ENCODE measurements around the gene GIMD1.
A peak's percentile ranks its signal among the peaks of the same experiment; 100 is the strongest.
"Not testable (repeated sequence)": the region's sequence is repeated elsewhere in the genome, so short reads cannot be mapped to it uniquely, and the experiment has no call there.

The GIMD1 gene

GRCh38 chr4:106336618-106337017, 32.0 kb downstream of the GIMD1 start:
- no peak overlapping the region for H3K27ac Mint-ChIP-seq
- H3K4me1 Mint-ChIP-seq, result peaks cover 28% of the 10 kb centered on the region
- ATAC-seq (no peak), DNase-seq (no peak)
- no peak overlapping the region for H3K4me3 Mint-ChIP-seq
- peaks cover 27% of the 10 kb centered on the region for H3K9me3 Mint-ChIP-seq
- H3K36me3 Mint-ChIP-seq (ENCODE audit: low read depth), result peaks cover 85% of the 10 kb centered on the region
- H3K27me3 Mint-ChIP-seq, result no peaks in the 10 kb centered on the region

- H3K4me3 Mint-ChIP-seq, result no peak overlapping the region
- no peak overlapping the region for H3K27ac Mint-ChIP-seq
- H3K4me1 Mint-ChIP-seq, result peaks cover 14% of the 10 kb centered on the region
- no peak for ATAC-seq
- DNase-seq, result no peak
- no peaks in the 10 kb centered on the region for H3K27me3 Mint-ChIP-seq
- peaks cover 16% of the 10 kb centered on the region for H3K9me3 Mint-ChIP-seq
- H3K36me3 Mint-ChIP-seq (ENCODE audit: low read depth), result peaks cover 79% of the 10 kb centered on the region
Observed at GRCh38 chr4:106334741-106335470, 33.7 kb downstream of the GIMD1 start.

DNA sequence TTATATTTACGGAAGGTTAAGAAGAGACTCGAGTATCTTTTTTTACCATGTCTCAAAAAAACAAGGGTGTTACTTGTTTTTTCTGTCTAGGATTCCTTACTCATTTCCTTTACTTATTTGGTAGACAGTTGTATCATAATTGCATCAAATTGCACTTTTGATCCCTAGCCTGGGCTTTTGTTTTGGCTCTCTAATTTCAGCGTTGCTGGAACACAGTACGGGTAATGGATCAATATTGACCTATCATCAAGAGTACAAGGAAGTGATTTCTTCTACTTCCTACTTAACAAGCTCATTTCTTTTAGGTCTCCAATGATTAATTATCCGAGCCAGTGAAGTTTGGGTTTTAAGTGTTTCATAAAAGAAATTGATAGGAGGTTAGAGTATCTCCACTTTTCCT, 35.4 kb downstream of the GIMD1 start:
- peaks cover 4% of the 10 kb centered on the region for H3K4me1 Mint-ChIP-seq
- H3K27ac Mint-ChIP-seq, result no peak overlapping the region
- no peak for ATAC-seq
- peaks cover 15% of the 10 kb centered on the region for H3K9me3 Mint-ChIP-seq
- H3K27me3 Mint-ChIP-seq, result no peaks in the 10 kb centered on the region
- peaks cover 75% of the 10 kb centered on the region for H3K36me3 Mint-ChIP-seq (ENCODE audit: low read depth)
- H3K4me3 Mint-ChIP-seq, result no peak overlapping the region
- DNase-seq, result no peak

GRCh38 chr4:106329041-106329618, 39.4 kb downstream of the GIMD1 start:
- ATAC-seq (peak; percentile 57), DNase-seq (no peak)
- H3K9me3 Mint-ChIP-seq, result no peaks in the 10 kb centered on the region
- no peaks in the 10 kb centered on the region for H3K27me3 Mint-ChIP-seq
- no peak overlapping the region for H3K27ac Mint-ChIP-seq
- H3K36me3 Mint-ChIP-seq (ENCODE audit: low read depth), result peaks cover 54% of the 10 kb centered on the region
- no peak overlapping the region for H3K4me3 Mint-ChIP-seq
- H3K4me1 Mint-ChIP-seq, result peaks cover 2% of the 10 kb centered on the region

DNA sequence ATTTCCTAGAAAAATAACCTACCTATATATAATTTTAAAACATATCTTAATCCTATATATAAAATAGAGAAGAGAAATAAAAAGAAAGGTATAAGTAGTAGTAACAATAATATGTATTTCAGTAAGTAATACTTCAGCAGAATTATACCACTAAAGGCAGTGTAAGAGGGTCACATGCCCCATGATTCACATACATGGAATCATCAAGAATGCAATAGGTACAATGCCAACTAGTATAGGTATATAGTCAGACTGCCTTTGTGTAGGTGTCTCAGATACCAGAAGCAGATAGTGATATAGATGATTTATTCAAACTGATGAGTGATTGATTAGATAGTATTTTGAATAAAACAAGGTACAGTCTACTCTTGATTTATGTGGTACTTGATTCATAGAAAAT, 42.8 kb downstream of the GIMD1 start:
- ATAC-seq (no peak), DNase-seq (no peak)
- no peak overlapping the region for H3K27ac Mint-ChIP-seq
- no peaks in the 10 kb centered on the region for H3K9me3 Mint-ChIP-seq
- peaks cover 18% of the 10 kb centered on the region for H3K4me1 Mint-ChIP-seq
- H3K36me3 Mint-ChIP-seq (ENCODE audit: low read depth), result peaks cover 39% of the 10 kb centered on the region
- H3K4me3 Mint-ChIP-seq, result no peak overlapping the region
- H3K27me3 Mint-ChIP-seq, result no peaks in the 10 kb centered on the region

DNA sequence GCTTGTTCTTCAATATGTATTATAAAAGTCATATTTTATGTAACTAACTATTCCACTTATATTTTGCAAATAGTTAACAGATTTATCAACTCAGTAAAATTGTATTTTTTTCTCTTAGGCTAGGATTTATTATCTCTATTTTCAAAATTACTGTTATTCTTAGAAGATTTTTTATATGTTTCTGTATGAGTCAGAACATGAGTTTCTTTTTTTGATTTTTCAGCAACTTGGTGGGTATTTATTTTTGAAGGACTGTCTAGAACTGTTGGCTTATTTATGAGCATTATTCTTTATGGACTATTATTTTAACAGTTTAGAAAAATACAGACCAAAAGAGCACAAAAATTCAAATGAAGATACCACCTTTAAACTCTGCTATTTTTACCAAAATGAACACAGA, 45.5 kb downstream of the GIMD1 start:
- Mint-ChIP-seq H3K9me3 (no peaks in the 10 kb centered on the region), H3K4me3 (no peak overlapping the region), H3K4me1 (peaks cover 21% of the 10 kb centered on the region), H3K36me3 (ENCODE audit: low read depth) (peaks cover 39% of the 10 kb centered on the region), H3K27me3 (no peaks in the 10 kb centered on the region), H3K27ac (no peak overlapping the region)
- ATAC-seq, result no peak
- DNase-seq, result no peak

DNA sequence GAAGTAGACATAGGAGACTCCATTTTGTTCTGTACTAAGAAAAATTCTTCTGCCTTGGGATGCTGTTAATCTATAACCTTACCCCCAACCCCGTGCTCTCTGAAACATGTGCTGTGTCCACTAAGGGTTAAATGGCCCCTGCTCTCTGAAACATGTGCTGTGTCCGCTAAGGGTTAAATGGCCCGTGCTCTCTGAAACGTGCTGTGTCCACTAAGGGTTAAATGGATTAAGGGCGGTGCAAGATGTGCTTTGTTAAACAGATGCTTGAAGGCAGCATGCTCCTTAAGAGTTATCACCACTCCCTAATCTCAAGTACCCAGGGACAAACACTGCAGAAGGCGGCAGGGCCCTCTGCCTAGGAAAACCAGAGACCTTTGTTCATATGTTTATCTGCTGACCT, 46.8 kb downstream of the GIMD1 start:
- Mint-ChIP-seq H3K4me1 (peaks cover 19% of the 10 kb centered on the region), H3K36me3 (ENCODE audit: low read depth) (peaks cover 28% of the 10 kb centered on the region)
- ATAC-seq, H3K9me3 Mint-ChIP-seq, DNase-seq, H3K4me3 Mint-ChIP-seq, H3K27me3 Mint-ChIP-seq, H3K27ac Mint-ChIP-seq: not testable (repeated sequence)

GRCh38 chr4:106321168-106321567, 47.4 kb downstream of the GIMD1 start:
- H3K9me3 Mint-ChIP-seq, ATAC-seq, H3K4me3 Mint-ChIP-seq, H3K27ac Mint-ChIP-seq, DNase-seq, H3K27me3 Mint-ChIP-seq: not testable (repeated sequence)
- peaks cover 19% of the 10 kb centered on the region for H3K4me1 Mint-ChIP-seq
- H3K36me3 Mint-ChIP-seq (ENCODE audit: low read depth), result peaks cover 25% of the 10 kb centered on the region

GRCh38 chr4:106320235-106320634, 48.3 kb downstream of the GIMD1 start:
- peaks cover 23% of the 10 kb centered on the region for H3K4me1 Mint-ChIP-seq
- H3K4me3 Mint-ChIP-seq, result no peak overlapping the region
- H3K27me3 Mint-ChIP-seq, result no peaks in the 10 kb centered on the region
- H3K9me3 Mint-ChIP-seq, result no peaks in the 10 kb centered on the region
- DNase-seq (no peak), ATAC-seq (no peak)
- H3K27ac Mint-ChIP-seq, result no peak overlapping the region
- H3K36me3 Mint-ChIP-seq (ENCODE audit: low read depth), result peaks cover 25% of the 10 kb centered on the region

- H3K36me3 Mint-ChIP-seq (ENCODE audit: low read depth), result peaks cover 27% of the 10 kb centered on the region
- ATAC-seq (no peak), DNase-seq (no peak)
- no peaks in the 10 kb centered on the region for H3K9me3 Mint-ChIP-seq
- peak overlapping the region; percentile 52 for H3K27ac Mint-ChIP-seq
- H3K4me3 Mint-ChIP-seq, result no peak overlapping the region
- H3K4me1 Mint-ChIP-seq, result peaks cover 36% of the 10 kb centered on the region
- no peaks in the 10 kb centered on the region for H3K27me3 Mint-ChIP-seq
Observed at GRCh38 chr4:106318511-106318910, 50.1 kb downstream of the GIMD1 start.

DNA sequence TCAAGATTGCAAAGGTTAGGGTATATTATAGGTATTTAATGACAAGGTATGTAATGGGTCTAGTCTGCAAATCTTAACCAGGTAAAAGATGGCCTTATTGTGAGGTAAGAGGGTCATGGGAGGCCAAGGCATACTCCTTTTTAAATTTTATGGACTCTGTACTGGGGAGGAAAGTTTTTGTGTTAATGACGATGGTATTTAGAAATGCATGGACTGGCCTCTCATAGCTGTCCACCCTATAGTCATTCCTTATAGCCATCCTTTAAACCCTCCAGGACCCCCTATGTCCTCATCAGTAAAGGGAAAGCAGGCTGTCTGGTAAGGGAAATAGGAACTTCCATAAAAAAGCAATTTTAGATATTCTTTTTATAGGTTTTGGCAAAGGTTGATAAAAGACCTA, 50.8 kb downstream of the GIMD1 start:
- peaks cover 27% of the 10 kb centered on the region for H3K36me3 Mint-ChIP-seq (ENCODE audit: low read depth)
- peaks cover 36% of the 10 kb centered on the region for H3K4me1 Mint-ChIP-seq
- H3K27ac Mint-ChIP-seq, result no peak overlapping the region
- no peak for DNase-seq
- H3K4me3 Mint-ChIP-seq, result no peak overlapping the region
- H3K9me3 Mint-ChIP-seq, result no peaks in the 10 kb centered on the region
- ATAC-seq, result no peak
- no peaks in the 10 kb centered on the region for H3K27me3 Mint-ChIP-seq

DNA sequence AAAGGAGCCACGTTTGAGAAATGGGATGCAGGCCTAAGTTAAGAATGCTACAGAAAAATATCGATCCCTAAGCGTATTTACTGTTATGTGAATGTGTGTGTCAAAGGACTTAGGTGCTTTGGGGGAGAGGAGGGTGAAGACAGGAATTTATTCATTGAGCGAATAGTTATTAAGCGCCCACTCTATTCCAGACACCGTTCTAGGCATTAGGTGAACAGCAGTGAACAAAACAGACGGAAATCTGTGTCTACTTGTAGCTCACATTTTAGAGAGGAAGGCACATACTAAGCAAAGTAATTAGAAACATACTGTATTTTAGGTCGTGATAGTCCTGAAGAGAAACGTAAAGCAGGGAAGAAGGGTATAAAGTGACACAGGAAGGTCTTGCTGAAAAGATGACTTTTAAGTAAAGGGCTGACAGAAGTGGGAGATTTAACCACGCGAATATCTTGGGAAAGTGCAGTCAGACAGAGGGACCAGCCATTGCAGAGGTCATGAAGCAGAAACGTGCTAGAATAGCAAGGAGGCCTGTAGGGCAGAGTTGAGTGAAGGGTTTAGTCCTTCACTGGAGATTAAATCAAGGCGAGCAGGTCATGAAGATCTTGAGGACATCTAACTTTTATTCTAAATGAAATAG, 51.7 kb downstream of the GIMD1 start:
- ATAC-seq, result no peak
- Mint-ChIP-seq H3K4me3 (no peak overlapping the region), H3K36me3 (ENCODE audit: low read depth) (peaks cover 29% of the 10 kb centered on the region), H3K4me1 (peaks cover 39% of the 10 kb centered on the region), H3K27me3 (no peaks in the 10 kb centered on the region), H3K9me3 (no peaks in the 10 kb centered on the region), H3K27ac (no peak overlapping the region)
- DNase-seq, result no peak

- Mint-ChIP-seq H3K4me3 (no peak within 1 kb of the TSS), H3K4me1 (peaks cover 39% of the 10 kb centered on the region), H3K27me3 (no peaks in the 10 kb centered on the region), H3K27ac (no peak within 1 kb of the TSS), H3K36me3 (ENCODE audit: low read depth) (peaks cover 26% of the 10 kb centered on the region), H3K9me3 (no peaks in the 10 kb centered on the region)
- peak; percentile 86 for ATAC-seq
- peak; percentile 83 for DNase-seq
Observed at GRCh38 chr4:106315968-106316772, 52.4 kb downstream of the GIMD1 start, which contains the start of the genes AIMP1 and TBCK. TSS of gene AIMP1 (plus strand) at chr4:106316550. CDS start at chr4:106325010, 8,460 bp downstream. TSS of gene TBCK (minus strand) at chr4:106316209. CDS start at chr4:106308960, 7,249 bp downstream.

DNA sequence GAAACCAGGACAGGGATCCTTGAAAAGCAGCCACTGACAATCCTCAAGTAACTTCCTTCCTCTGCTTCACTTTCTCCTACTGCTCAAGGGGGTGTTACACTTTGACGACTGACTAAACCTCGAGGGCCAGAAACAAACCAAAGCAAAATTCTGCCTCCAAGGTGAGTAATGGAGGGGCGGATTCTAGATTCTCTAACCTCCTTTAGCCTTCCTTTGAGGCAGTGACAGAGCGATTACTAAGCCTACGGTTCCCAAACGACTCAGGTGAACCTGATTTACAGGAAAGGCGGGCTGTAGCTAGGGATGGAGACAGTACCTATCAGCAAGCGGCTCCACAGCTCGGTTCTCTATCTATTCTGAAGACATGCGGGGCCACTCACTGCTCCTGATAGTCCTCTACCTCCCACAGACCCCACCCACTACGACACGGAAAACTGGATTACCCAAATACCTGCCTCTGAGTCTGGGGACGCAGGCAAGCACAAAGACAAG, 53.1 kb downstream of the GIMD1 start:
- H3K27ac Mint-ChIP-seq, result no peak overlapping the region
- no peaks in the 10 kb centered on the region for H3K9me3 Mint-ChIP-seq
- H3K4me1 Mint-ChIP-seq, result peaks cover 37% of the 10 kb centered on the region
- no peak for DNase-seq
- no peak overlapping the region for H3K4me3 Mint-ChIP-seq
- peaks cover 20% of the 10 kb centered on the region for H3K36me3 Mint-ChIP-seq (ENCODE audit: low read depth)
- ATAC-seq, result peak; percentile 68
- H3K27me3 Mint-ChIP-seq, result no peaks in the 10 kb centered on the region
